Activated CD4-positive, alpha-beta T cell treated with anti-CD3 and anti-CD28 coated beads, Interleukin-2, amount 50 U/mL, for 16 hours (primary cell): Measurements from ENCODE around the gene ABCG4.
"Not testable (repeated sequence)": the region's sequence is repeated elsewhere in the genome, so short reads cannot be mapped to it uniquely, and the experiment has no call there.

Experiments used
- DNase-seq: peaks from one replicate; pipeline ENCODE4 v3.0.0-alpha.2; 2020

The ABCG4 gene

DNA sequence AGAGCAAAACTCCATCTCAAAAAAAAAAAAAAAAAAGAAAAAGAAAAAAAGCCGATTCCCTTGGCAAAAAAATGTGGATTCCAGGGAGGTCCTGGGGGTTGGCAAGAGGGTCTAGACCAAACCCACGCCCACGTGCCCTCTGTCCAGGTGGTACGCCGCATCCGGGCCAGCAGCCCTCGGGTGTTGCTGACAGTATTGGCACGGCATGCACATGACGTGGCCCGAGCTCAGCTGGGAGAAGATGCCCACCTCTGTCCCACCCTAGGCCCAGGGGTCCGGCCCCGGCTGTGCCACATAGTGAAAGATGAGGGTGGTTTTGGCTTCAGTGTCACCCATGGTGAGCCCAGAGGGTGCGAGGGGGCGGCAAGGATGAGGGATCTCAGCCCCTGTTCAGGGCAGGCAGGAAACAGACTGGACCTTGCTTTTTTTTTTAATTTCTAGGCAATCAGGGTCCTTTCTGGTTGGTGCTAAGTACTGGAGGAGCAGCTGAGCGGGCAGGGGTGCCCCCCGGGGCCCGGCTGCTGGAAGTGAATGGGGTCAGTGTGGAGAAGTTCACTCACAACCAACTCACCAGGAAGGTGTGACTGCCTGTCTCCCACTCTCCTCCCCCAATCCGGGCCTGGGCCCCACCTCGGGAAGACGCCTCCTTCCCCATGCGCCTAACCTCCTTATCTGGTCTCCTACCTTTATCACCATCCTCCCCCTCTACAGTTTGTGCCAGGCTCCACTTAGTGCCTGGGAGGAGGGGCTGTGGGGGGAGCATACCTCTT is 38.5 kb downstream of the ABCG4 start:
- no peak for DNase-seq

GRCh38 chr11:119188067-119188466 is 39.2 kb downstream of the ABCG4 start:
- no peak for DNase-seq

- no peak for DNase-seq
Measured at GRCh38 chr11:119188887-119189286, 40.0 kb downstream of the ABCG4 start.

DNA sequence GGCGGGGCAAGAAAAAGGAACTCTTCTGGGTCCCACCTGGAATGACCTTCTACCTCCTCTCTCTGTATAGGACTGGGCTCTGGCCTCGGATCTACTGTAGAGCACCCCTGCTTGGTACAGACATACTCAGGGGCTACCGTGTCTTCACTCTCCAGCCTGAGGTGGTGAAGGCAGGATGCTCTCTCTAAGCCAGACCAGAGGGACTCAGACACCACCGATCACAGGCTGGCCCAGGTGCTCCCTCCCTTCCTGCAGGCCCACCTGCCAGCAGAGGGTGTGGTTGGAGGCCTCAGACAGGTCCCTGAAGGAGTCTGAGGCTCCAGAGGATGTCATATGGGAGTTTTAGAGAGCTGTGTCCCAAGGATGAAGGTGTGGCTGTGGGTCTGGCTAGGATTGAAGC is 40.5 kb downstream of the ABCG4 start:
- DNase-seq: no peak

DNA sequence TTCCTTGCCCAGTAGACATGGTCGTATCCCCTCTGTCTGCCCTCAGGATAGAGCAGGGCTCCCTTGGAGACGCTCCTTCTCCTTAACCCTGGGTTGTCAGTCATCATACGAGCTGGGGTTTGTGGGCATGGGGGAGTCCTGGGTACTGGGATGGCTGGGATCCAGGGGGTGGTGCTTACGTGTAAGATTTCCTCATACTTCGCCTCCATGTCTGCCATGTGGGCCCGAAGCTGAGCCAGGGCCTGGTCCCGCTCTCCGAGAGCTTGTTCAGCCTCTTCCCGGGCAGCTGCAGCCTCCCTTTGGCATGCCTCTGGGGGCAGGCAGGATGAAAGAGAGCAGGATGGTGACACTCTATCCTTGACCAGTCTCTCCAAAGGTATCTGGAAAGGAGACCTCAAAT is 41.7 kb downstream of the ABCG4 start:
- no peak for DNase-seq

DNA sequence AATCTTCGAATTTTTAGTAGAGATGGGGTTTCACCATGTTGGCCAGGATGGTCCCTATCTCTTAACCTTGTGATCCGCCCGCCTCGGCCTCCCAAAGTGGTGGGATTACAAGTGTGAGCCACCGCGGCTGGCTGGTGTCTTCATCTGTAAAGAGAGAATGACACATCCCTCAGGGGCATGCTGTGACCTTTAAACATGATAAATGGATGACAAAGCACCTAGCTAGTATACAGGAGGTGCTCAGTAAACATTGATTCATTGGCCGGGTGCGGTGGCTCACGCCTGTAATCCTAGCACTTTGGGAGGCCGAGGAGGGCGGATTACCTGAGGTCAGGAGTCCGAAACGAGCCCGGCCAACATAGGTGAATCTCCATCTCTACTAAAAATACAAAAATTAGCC is 42.4 kb downstream of the ABCG4 start:
- not testable (repeated sequence) for DNase-seq

DNA sequence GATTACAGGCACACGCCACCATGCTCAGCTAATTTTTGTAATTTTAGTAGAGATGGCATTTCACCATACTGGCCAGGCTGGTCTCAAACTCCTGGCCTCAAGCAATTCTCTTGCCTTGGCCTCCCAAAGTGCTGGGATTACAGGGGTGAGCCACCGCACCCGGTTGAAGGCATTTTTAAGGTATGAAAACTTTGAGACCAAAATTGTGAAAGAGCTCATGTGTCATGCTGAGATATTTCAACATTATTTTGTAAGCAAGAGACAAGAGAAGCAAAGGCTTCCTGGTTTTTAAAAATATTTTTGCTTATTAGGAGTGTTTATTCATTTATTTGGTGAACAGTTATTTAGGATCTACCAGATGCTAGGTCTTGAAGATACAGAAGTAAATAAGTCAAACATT is 43.3 kb downstream of the ABCG4 start:
- DNase-seq: no peak

- DNase-seq: no peak
Measured at GRCh38 chr11:119193001-119193400, 44.1 kb downstream of the ABCG4 start.

DNA sequence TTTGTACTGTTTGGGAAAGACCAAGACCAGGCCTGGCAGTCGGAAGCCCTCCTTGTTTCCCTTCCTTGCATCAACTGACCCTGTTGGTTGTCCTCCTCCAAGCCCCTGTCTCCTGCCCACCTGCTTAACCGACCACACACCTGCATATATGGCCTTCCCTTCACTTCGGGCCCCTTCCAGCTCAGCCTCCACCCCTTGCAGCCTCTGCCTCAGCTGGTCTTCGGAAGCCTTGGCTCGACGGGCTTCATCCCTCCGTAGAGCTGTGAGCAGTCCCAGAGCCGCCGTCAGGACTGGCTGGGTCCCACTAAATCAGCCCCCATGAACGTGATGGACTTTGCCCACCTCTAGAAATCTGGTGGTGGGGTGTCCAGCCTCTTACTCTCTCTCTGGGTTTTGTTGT is 44.8 kb downstream of the ABCG4 start:
- no peak for DNase-seq

- DNase-seq: no peak
Measured at GRCh38 chr11:119194811-119195440, 46.1 kb downstream of the ABCG4 start.

- no peak for DNase-seq
Measured at GRCh38 chr11:119195680-119196079, 46.8 kb downstream of the ABCG4 start.

DNA sequence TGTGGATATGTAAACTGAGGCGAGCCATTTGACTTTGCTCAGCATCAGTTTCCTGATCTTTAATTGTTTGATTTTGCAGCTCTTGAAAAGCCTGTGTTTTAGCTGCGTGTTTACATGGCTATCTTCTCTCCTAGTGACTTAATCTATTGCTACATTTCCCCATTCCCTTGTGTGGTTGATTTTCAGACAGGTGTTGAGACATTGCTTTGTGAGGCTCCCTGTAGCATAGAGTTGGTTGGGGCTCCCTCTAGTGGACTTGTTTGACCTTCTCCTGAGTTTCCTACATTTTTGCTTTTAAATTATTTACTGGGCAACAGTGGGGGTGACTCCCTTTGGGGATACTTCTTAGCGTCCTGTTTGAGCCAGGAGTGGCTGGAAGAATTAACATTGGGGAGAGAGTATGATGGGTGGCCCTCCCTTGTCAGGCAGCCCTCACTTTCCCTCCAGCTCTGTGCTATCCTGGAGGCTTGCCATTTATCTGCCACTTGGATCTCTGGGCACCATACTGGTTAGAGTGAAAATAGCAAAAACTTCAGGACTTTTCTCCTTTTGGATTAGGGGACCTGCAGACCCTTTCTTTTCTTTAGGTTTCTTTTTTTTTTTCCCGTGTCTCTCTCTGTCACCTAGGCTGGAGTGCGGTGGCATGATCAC is 48.1 kb downstream of the ABCG4 start:
- peak; percentile 84 for DNase-seq

- DNase-seq: no peak
Measured at GRCh38 chr11:119198925-119199324, 50.1 kb downstream of the ABCG4 start.

DNA sequence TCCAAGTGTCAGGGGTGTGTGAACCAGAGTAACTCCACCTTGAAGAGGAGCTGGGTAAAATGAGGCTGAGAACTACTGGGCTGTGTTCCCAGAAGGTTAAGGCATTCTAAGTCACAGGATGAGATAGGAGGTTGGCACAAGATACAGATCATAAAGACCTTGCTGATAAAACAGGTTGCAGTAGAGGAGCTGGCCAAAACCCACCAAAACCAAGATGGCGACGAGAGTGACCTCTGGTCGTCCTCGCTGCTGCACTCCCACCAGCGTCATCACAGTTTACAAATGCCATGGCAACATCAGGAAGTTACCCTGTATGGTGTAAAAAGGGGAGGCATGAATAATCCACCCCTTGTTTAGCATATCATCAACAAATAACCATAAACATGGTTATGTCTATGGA is 52.4 kb downstream of the ABCG4 start:
- DNase-seq: not testable (repeated sequence)

GRCh38 chr11:119202554-119202953 is 53.7 kb downstream of the ABCG4 start:
- no peak for DNase-seq

- no peak for DNase-seq
Measured at GRCh38 chr11:119204066-119204465, 55.2 kb downstream of the ABCG4 start.

DNA sequence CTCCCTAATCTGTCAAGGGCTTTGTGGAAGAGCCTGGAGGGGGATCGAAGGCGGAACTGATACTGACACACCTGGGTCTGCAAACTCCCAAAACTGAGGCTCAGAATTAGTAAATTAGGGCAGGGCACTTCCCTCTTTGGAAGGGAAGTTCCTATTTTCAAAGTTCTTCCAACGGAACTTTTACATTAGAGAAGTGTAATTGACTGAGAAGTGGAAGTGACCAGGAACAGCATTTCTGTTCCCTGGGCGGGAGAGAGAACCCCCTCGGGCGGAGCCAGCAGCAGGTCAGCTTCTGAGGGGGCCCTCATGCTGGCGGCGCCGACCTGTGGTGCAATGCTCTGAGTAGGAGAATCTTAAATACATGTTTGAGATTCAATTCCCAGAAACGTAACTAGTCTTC is 56.2 kb downstream of the ABCG4 start:
- DNase-seq: no peak

DNA sequence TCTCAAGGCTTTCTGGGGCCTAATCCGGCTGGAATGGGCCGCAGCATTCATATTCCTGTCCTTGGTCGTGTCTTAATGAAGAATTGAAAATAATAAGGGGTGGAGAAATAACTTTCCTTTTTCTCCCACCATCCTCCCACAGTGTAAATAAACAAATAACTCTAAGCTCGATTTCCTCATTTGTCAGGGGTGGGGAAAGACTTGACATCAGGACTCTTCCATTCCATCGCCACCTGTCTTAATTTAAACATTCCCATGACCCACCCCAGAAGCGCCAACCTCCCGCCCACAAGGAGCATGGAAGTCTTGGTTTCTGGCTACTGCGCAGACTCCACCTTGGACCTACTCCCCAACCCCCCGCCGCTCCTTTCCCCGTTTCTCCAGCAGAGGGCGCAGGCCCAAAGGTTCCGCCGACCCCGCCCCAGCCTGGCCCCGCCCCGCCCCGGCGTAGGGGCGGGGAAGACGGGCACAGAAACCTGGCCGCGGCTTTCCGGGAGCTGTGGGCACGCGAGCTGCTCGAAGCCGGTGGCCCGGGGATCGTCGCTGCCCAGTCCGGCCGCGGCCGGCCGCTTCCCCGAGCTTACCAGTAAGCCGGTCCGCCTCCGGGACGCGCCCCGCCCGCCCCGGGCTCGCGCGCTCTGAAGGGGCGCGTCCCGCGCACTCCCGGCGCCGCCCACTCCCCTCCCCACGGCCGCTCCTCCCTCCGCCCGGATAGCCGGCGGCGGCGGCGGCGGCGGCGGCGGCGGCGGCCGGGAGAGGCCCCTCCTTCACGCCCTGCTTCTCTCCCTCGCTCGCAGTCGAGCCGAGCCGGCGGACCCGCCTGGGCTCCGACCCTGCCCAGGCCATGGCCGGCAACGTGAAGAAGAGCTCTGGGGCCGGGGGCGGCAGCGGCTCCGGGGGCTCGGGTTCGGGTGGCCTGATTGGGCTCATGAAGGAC is 57.0 kb downstream of the ABCG4 start, which contains the start of gene CBL:
Gene CBL, plus strand, starts transcription at position 766 of the 937 bp plus-strand sequence. Its CDS starts 79 bp downstream, at position 845.
- DNase-seq: peak; percentile 95

- peak; percentile 53 for DNase-seq
Measured at GRCh38 chr11:119206511-119207414, 57.9 kb downstream of the ABCG4 start.

- no peak for DNase-seq
Measured at GRCh38 chr11:119207415-119207960, 58.6 kb downstream of the ABCG4 start.

- no peak for DNase-seq
Measured at GRCh38 chr11:119209186-119209585, 60.3 kb downstream of the ABCG4 start.
